HCT116 (cell line): ENCODE data around the gene STK39.

Experiments
- EZH2phosphoT487 ChIP-seq: fragments of 200-600 bp; IDR thresholded peaks from 2 replicates; pipeline ENCODE4 v1.6.1; 2018; ENCODE audit warnings: antibody characterized with exemption, borderline replicate concordance
- TF ChIP-seq, protein P1 (sequence below), 3 experiments: fragments of 200-600 bp in 1 of 3; sonication (generic) in 1 of 3; IDR thresholded peaks in 2 of 3; conservative IDR thresholded peaks in 1 of 3; 2 replicates each; pipeline ENCODE4 v1.5.1; 2012 to 2017; ENCODE audit warnings: low read depth in 2 of 3, low read length in 2 of 3, antibody characterized with exemption in 1 of 3, borderline replicate concordance in 1 of 3, control low read depth in 1 of 3, mild to moderate bottlenecking in 1 of 3, mixed read lengths in 1 of 3, mixed run types in 1 of 3, moderate library complexity in 1 of 3; ENCODE audit not compliant: insufficient read depth in 1 of 3

DNA sequence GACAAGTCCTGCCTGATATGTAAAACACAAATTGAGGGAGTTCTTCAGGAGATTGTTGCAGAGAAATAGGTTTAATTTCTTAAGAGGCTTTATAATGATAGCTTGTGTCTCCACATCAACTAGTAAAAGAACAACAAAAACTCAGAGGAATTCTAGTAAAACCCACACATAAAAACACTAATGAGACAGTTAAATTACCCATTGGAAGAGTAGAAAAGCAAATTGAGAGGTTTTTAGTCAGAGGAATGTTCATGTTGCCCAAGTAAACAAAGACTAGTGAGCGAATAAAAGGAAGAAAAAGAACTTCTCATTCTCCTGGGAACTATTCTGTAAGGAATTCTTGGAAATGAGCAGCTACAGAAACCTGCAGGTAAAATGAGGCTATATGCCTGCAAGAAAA is 330.6 kb downstream of the STK39 start:
- TF ChIP-seq, protein P1, sequence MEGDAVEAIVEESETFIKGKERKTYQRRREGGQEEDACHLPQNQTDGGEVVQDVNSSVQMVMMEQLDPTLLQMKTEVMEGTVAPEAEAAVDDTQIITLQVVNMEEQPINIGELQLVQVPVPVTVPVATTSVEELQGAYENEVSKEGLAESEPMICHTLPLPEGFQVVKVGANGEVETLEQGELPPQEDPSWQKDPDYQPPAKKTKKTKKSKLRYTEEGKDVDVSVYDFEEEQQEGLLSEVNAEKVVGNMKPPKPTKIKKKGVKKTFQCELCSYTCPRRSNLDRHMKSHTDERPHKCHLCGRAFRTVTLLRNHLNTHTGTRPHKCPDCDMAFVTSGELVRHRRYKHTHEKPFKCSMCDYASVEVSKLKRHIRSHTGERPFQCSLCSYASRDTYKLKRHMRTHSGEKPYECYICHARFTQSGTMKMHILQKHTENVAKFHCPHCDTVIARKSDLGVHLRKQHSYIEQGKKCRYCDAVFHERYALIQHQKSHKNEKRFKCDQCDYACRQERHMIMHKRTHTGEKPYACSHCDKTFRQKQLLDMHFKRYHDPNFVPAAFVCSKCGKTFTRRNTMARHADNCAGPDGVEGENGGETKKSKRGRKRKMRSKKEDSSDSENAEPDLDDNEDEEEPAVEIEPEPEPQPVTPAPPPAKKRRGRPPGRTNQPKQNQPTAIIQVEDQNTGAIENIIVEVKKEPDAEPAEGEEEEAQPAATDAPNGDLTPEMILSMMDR (IDR thresholded peaks at IDR 0.05 in 2 of 3, conservative IDR thresholded peaks at IDR 0.05 in 1 of 3; ENCODE audit: borderline replicate concordance in 1 of 3, insufficient read depth in 1 of 3, low read depth in 2 of 3, low read length in 2 of 3): no peak
- TF ChIP-seq EZH2phosphoT487: no peak
